HEK293 (cell line): ENCODE measurements around the gene TCERG1L.

Experiments used
- CTCF ChIA-PET: fragments of 350-600 bp; formaldehyde crosslinking; extraction: SDS; loops from one replicate; lab custom pipeline; 2021; ENCODE audit warnings: antibody characterized with exemption; lab: Yijun Ruan, JAX
- POLR2A ChIA-PET: fragments of 300-600 bp; formaldehyde crosslinking; extraction: SDS; loops from one replicate; lab custom pipeline; 2020; ENCODE audit warnings: antibody characterized with exemption, inconsistent platforms; lab: Yijun Ruan, JAX
- H3K27ac ChIP-seq: fragments of 200-500 bp; sonication (Bioruptor generic); 2 replicates; pipeline ENCODE4 v1.5.1; 2014; ENCODE audit warnings: low read depth, low read length, control low read depth, inconsistent platforms; ENCODE audit errors: extremely low read depth
- H3K36me3 ChIP-seq, 2 experiments: fragments of 200-500 bp in 1 of 2; sonication (Bioruptor generic) in 1 of 2; 1 replicate in 1 of 2; 2 replicates in 1 of 2; pipeline ENCODE4 v1.5.1; 2014 to 2017; ENCODE audit warnings: inconsistent platforms in 2 of 2, low read length in 2 of 2; ENCODE audit not compliant: control insufficient read depth in 2 of 2, insufficient read depth in 1 of 2
- H3K4me1 ChIP-seq: fragments of 200-500 bp; sonication (Bioruptor generic); 2 replicates; pipeline ENCODE4 v1.5.1; 2014; ENCODE audit warnings: mild to moderate bottlenecking, low read length, inconsistent platforms; ENCODE audit not compliant: control insufficient read depth, insufficient read depth
- H3K4me3 ChIP-seq: 2 replicates; pipeline ENCODE4 v1.5.1; 2011; ENCODE audit warnings: low read depth, mild to moderate bottlenecking, control low read depth, low read length, moderate library complexity
- H3K9me3 ChIP-seq: fragments of 200-500 bp; sonication (Bioruptor generic); 2 replicates; pipeline ENCODE4 v1.5.1; 2014; ENCODE audit warnings: low read depth, low read length, inconsistent platforms; ENCODE audit not compliant: control insufficient read depth, insufficient read depth
- GLI2 ChIP-seq: fragments of 450-650 bp; formaldehyde crosslinking; IDR thresholded peaks from 2 replicates; pipeline ENCODE4; 2017; ENCODE audit warnings: missing biosample characterization, missing genetic modification characterization, low read depth, borderline replicate concordance
- GLI4 ChIP-seq: fragments of 450-650 bp; formaldehyde crosslinking; IDR thresholded peaks from 2 replicates; pipeline ENCODE4 v1.5.1; 2016; ENCODE audit warnings: missing biosample characterization, missing genetic modification characterization
- HOXD13 ChIP-seq: sonication (generic); formaldehyde crosslinking; IDR thresholded peaks from 2 replicates; pipeline ENCODE4 v1.8.0; 2022; ENCODE audit warnings: missing genetic modification reagents, borderline replicate concordance
- KLF7 ChIP-seq: fragments of 450-650 bp; formaldehyde crosslinking; IDR thresholded peaks from 2 replicates; pipeline ENCODE4 v1.5.1; 2016; ENCODE audit warnings: missing biosample characterization, missing genetic modification characterization, borderline replicate concordance
- PBX3 ChIP-seq: sonication (generic); formaldehyde crosslinking; IDR thresholded peaks from 2 replicates; pipeline ENCODE4 v1.8.1; 2022; ENCODE audit warnings: mild to moderate bottlenecking, moderate library complexity, missing genetic modification reagents
- REPIN1 ChIP-seq: fragments of 450-650 bp; formaldehyde crosslinking; IDR thresholded peaks from 2 replicates; pipeline ENCODE4 v1.5.1; 2017; ENCODE audit warnings: missing biosample characterization, missing genetic modification characterization, low read depth
- ZBTB26 ChIP-seq: fragments of 450-650 bp; formaldehyde crosslinking; optimal IDR thresholded peaks from 2 replicates; pipeline ENCODE3; 2016; ENCODE audit warnings: missing biosample characterization, mild to moderate bottlenecking, missing genetic modification characterization
- ZBTB48 ChIP-seq: fragments of 450-650 bp; formaldehyde crosslinking; IDR thresholded peaks from 2 replicates; pipeline ENCODE4 v1.5.1; 2016; ENCODE audit warnings: missing biosample characterization, missing genetic modification characterization
- ZBTB6 ChIP-seq: fragments of 450-650 bp; formaldehyde crosslinking; IDR thresholded peaks from 2 replicates; pipeline ENCODE4 v1.5.1; 2017; ENCODE audit warnings: missing biosample characterization, missing genetic modification characterization
- ZNF10 ChIP-seq: fragments of 450-650 bp; formaldehyde crosslinking; IDR thresholded peaks from 2 replicates; pipeline ENCODE4 v1.5.1; 2017; ENCODE audit warnings: missing biosample characterization, missing genetic modification characterization
- ZNF140 ChIP-seq: fragments of 450-650 bp; formaldehyde crosslinking; IDR thresholded peaks from 2 replicates; pipeline ENCODE4 v1.5.1; 2016; ENCODE audit warnings: missing biosample characterization, missing genetic modification characterization
- ZNF146 ChIP-seq: fragments of 450-650 bp; formaldehyde crosslinking; IDR thresholded peaks from 2 replicates; pipeline ENCODE4 v1.5.1; 2016; ENCODE audit warnings: missing biosample characterization, missing genetic modification characterization
- ZNF157 ChIP-seq: fragments of 450-650 bp; formaldehyde crosslinking; IDR thresholded peaks from 2 replicates; pipeline ENCODE4 v1.5.1; 2016; ENCODE audit warnings: missing biosample characterization, missing genetic modification characterization
- ZNF184 ChIP-seq: fragments of 450-650 bp; IDR thresholded peaks from 2 replicates; pipeline ENCODE4 v1.5.1; 2018; ENCODE audit warnings: missing biosample characterization, mild to moderate bottlenecking, missing genetic modification characterization
- ZNF211 ChIP-seq: fragments of 450-650 bp; formaldehyde crosslinking; IDR thresholded peaks from 2 replicates; pipeline ENCODE4 v1.5.1; 2016; ENCODE audit warnings: low read depth, missing biosample characterization, missing genetic modification characterization
- ZNF292 ChIP-seq: fragments of 450-650 bp; formaldehyde crosslinking; IDR thresholded peaks from 2 replicates; pipeline ENCODE4 v1.5.1; 2016; ENCODE audit warnings: low read depth, missing biosample characterization, missing genetic modification characterization, borderline replicate concordance
- ZNF398 ChIP-seq: fragments of 450-650 bp; formaldehyde crosslinking; IDR thresholded peaks from 2 replicates; pipeline ENCODE4 v1.5.1; 2017; ENCODE audit warnings: missing biosample characterization, missing genetic modification characterization
- ZNF48 ChIP-seq: fragments of 450-650 bp; formaldehyde crosslinking; IDR thresholded peaks from 2 replicates; pipeline ENCODE4 v1.5.1; 2016; ENCODE audit warnings: missing biosample characterization, missing genetic modification characterization
- ZNF530 ChIP-seq: fragments of 450-650 bp; formaldehyde crosslinking; IDR thresholded peaks from 2 replicates; pipeline ENCODE4 v1.5.1; 2016; ENCODE audit warnings: low read depth, missing biosample characterization, missing genetic modification characterization
- ZNF558 ChIP-seq: fragments of 450-650 bp; formaldehyde crosslinking; IDR thresholded peaks from 2 replicates; pipeline ENCODE4 v1.5.1; 2016; ENCODE audit warnings: missing biosample characterization, missing genetic modification characterization
- ZNF624 ChIP-seq: fragments of 450-650 bp; formaldehyde crosslinking; IDR thresholded peaks from 2 replicates; pipeline ENCODE4 v1.5.1; 2017; ENCODE audit warnings: missing biosample characterization, missing genetic modification characterization
- ZNF692 ChIP-seq: fragments of 450-650 bp; formaldehyde crosslinking; IDR thresholded peaks from 2 replicates; pipeline ENCODE4 v1.5.1; 2016; ENCODE audit warnings: missing biosample characterization, missing genetic modification characterization
- ZNF791 ChIP-seq: fragments of 450-650 bp; formaldehyde crosslinking; IDR thresholded peaks from 2 replicates; pipeline ENCODE4 v1.5.1; 2016; ENCODE audit warnings: missing biosample characterization, missing genetic modification characterization
- ZNF830 ChIP-seq: fragments of 450-650 bp; IDR thresholded peaks from 2 replicates; pipeline ENCODE4 v1.5.0; 2018; ENCODE audit warnings: missing biosample characterization, missing genetic modification characterization, low read depth, mild to moderate bottlenecking, moderate library complexity
- ZNF837 ChIP-seq: fragments of 450-650 bp; formaldehyde crosslinking; IDR thresholded peaks from 2 replicates; pipeline ENCODE4 v1.5.1; 2016; ENCODE audit warnings: missing biosample characterization, missing genetic modification characterization
- ZSCAN18 ChIP-seq: fragments of 450-650 bp; formaldehyde crosslinking; IDR thresholded peaks from 2 replicates; pipeline ENCODE4 v1.5.1; 2016; ENCODE audit warnings: missing biosample characterization, missing genetic modification characterization

TCERG1L gene

GRCh38 chr10:131123496-131123895 lies 188.0 kb downstream of the TCERG1L start (continued):
- TF ChIP-seq PBX3 (CRISPR knock-in tag), result no peak

- Histone ChIP-seq H3K36me3 (no peaks in the 10 kb centered on the region), H3K4me3 (no peak overlapping the region), H3K27ac (no peak overlapping the region), H3K4me1 (no peaks in the 10 kb centered on the region), H3K9me3 (no peaks in the 10 kb centered on the region)
- CTCF ChIA-PET, result no interaction called here
- POLR2A ChIA-PET, result no interaction called here
- TF ChIP-seq ZNF48 (tag by site-specific recombination) (no peak), ZNF624 (no peak), ZNF398 (no peak), ZNF830 (tag by site-specific recombination) (no peak), ZNF211 (no peak), ZSCAN18 (no peak), KLF7 (tag by site-specific recombination) (no peak), ZNF146 (no peak), GLI2 (no peak), HOXD13 (CRISPR knock-in tag) (no peak), ZNF837 (tag by site-specific recombination) (no peak), GLI4 (tag by site-specific recombination) (no peak), ZNF184 (tag by site-specific recombination) (no peak), ZNF558 (no peak), ZNF692 (tag by site-specific recombination) (no peak)
These were observed 189.9 kb downstream of the TCERG1L start for GRCh38 chr10:131121511-131122035.

GRCh38 chr10:131119626-131120355 lies 191.7 kb downstream of the TCERG1L start:
- POLR2A ChIA-PET, result no interaction called here
- Histone ChIP-seq H3K4me3 (no peak overlapping the region), H3K27ac (no peak overlapping the region), H3K36me3 (no peaks in the 10 kb centered on the region), H3K9me3 (no peaks in the 10 kb centered on the region), H3K4me1 (no peaks in the 10 kb centered on the region)
- CTCF ChIA-PET, result interaction anchor here (0.7 kb wide), 1 partner anchor 243 kb away, joined by 3 read pairs; no protein-coding TSS in a partner anchor
- TF ChIP-seq ZNF292 (tag by site-specific recombination) (no peak), ZNF10 (no peak), ZBTB6 (no peak), ZNF791 (tag by site-specific recombination) (no peak), ZNF140 (no peak), REPIN1 (tag by site-specific recombination) (no peak), ZNF157 (no peak), ZNF530 (tag by site-specific recombination) (no peak), ZBTB48 (no peak), ZBTB26 (tag by site-specific recombination) (no peak)
